ENCODE results near the gene SGPP1. TPM values are rescaled to one million over a fixed set of nuclear protein-coding genes. Genes with fewer than 3 reads are reported as not detected.
"Not testable (repeated sequence)": the region's sequence is repeated elsewhere in the genome, so short reads cannot be mapped to it uniquely, and the experiment has no call there.

Gene SGPP1
- total RNA-seq, 1 experiment from 2014 or later = 17.7 TPM

GRCh38 chr14:63638493-63638892, 89.4 kb downstream of the SGPP1 start:
- no peaks in the 10 kb centered on the region; a peak in 1 of 4 replicates for H3K9me3 ChIP-seq (ENCODE audit: control insufficient read depth in 1 of 2, insufficient read depth in 1 of 2, low read depth in 1 of 2, low read length in 2 of 2)
- DNase-seq (ENCODE audit: low read depth, low spot score) (no peak), ATAC-seq (no peak)
- H3K4me3 ChIP-seq (replicated peaks in 1 of 2; ENCODE audit: low read depth in 1 of 2, low read length in 2 of 2) = no peak overlapping the region
- H3K4me1 ChIP-seq (ENCODE audit: control insufficient read depth in 1 of 2, insufficient read depth in 2 of 2, low read length in 2 of 2) = peaks cover 0 to 17% of the 10 kb centered on the region in 2 experiments; a peak in 2 of 4 replicates
- no peak overlapping the region for H3K9ac ChIP-seq (ENCODE audit: low read length)
- no peak overlapping the region for H3K27ac ChIP-seq (ENCODE audit: low read depth, low read length)
- 0 out of 4 replicates have a peak, but pooled peaks cover 0 to 3% of the 10 kb centered on the region in 2 experiments for H3K36me3 ChIP-seq (ENCODE audit: control insufficient read depth in 1 of 2, insufficient read depth in 2 of 2, low read length in 2 of 2)
- no peaks in the 10 kb centered on the region for H3K9me2 ChIP-seq (ENCODE audit: insufficient read depth)
- intact Hi-C loops (cut with micrococcal nuclease) = no loop called here
- no peak overlapping the region for H2AFZ ChIP-seq (ENCODE audit: low read depth, low read length, poor library complexity, severe bottlenecking)
- CTCF ChIA-PET = no interaction called here
- RAD21 ChIA-PET (ENCODE audit: low non-redundant PET in 1 of 2, low total read pairs in 2 of 2, uncharacterized antibody in 2 of 2, unreplicated experiment in 2 of 2) = no interaction called here
- TF ChIP-seq REST (IDR thresholded peaks at IDR 0.05; ENCODE audit: low read depth) (no peak), ZNF274 (IDR thresholded peaks at IDR 0.05; ENCODE audit: low read depth, low read length) (no peak), EZH2 (IDR thresholded peaks at IDR 0.05) (no peak), CTCF (IDR thresholded peaks at IDR 0.05 in 2 of 3, conservative IDR thresholded peaks at IDR 0.05 in 1 of 3; ENCODE audit: borderline replicate concordance in 1 of 3, insufficient read depth in 1 of 3, low read depth in 2 of 3, low read length in 2 of 3) (no peak), ATF3 (IDR thresholded peaks at IDR 0.05) (no peak)
- no peaks in the 10 kb centered on the region for H4K20me1 ChIP-seq (ENCODE audit: insufficient read depth)
- peaks cover 77% of the 10 kb centered on the region for H3K79me2 ChIP-seq (ENCODE audit: insufficient read depth, low read length)
- POLR2A ChIA-PET = no interaction called here
- no peaks in the 10 kb centered on the region for H3K27me3 ChIP-seq (ENCODE audit: insufficient read depth, low read length)
- no peak overlapping the region for H3K4me2 ChIP-seq (ENCODE audit: low read length)
- no TSS peak for BruUV-seq (replicated peaks)

GRCh38 chr14:63636094-63636635, 91.7 kb downstream of the SGPP1 start:
- POLR2A ChIA-PET; RAD21 ChIA-PET (ENCODE audit: low non-redundant PET in 1 of 2, low total read pairs in 2 of 2, uncharacterized antibody in 2 of 2, unreplicated experiment in 2 of 2); H3K27ac ChIP-seq (ENCODE audit: low read depth, low read length); H3K36me3 ChIP-seq (ENCODE audit: control insufficient read depth in 1 of 2, insufficient read depth in 2 of 2, low read length in 2 of 2); ATAC-seq; H3K4me3 ChIP-seq (replicated peaks in 1 of 2; ENCODE audit: low read depth in 1 of 2, low read length in 2 of 2); H3K27me3 ChIP-seq (ENCODE audit: insufficient read depth, low read length); CTCF ChIA-PET; H3K4me1 ChIP-seq (ENCODE audit: control insufficient read depth in 1 of 2, insufficient read depth in 2 of 2, low read length in 2 of 2); BruUV-seq (replicated peaks); H3K9ac ChIP-seq (ENCODE audit: low read length); H4K20me1 ChIP-seq (ENCODE audit: insufficient read depth); H3K9me2 ChIP-seq (ENCODE audit: insufficient read depth); H3K9me3 ChIP-seq (ENCODE audit: control insufficient read depth in 1 of 2, insufficient read depth in 1 of 2, low read depth in 1 of 2, low read length in 2 of 2); H2AFZ ChIP-seq (ENCODE audit: low read depth, low read length, poor library complexity, severe bottlenecking); intact Hi-C loops (cut with micrococcal nuclease); H3K4me2 ChIP-seq (ENCODE audit: low read length); DNase-seq (ENCODE audit: low read depth, low spot score): not testable (repeated sequence)
- H3K79me2 ChIP-seq (ENCODE audit: insufficient read depth, low read length) = peaks cover 100% of the 10 kb centered on the region

All from HCT116 (cell line).